ENCODE results near the gene CLDN25.

DNA sequence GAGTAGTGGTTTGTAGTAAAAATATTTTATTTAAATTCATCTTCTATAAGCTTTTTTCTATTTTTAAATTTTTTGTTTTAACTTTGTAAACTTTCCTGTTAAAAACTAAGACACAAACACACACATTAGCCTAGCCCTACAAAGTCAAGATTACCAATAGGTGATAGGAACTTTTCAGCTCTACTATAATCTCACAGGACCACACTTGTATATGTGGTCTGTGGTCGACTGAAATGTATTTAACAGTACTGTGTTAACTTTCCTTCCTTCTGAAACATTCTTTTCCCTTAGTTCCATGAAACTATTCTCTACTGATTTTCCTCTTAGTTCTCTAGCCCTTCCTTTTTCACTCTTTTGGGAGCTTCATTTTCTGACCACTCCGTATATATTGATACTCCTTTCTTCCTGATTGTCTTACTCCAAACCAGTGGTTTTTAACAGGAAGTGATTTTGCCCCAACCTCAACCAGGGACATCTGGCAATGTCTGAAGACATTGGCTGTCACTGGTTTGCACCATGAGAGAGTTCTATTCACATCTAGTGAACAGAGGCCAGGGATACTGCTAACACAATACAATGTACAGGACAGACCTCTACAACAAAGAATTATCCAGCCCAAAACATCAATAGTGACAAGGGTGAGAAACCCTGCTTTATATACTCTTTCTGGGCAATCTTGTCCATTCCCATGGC, 14.9 kb upstream of the CLDN25 start:
- TF ChIP-seq CTCF (IDR thresholded peaks at IDR 0.05; ENCODE audit: insufficient read depth, low read depth, low read length) (no peak), EZH2 (IDR thresholded peaks at IDR 0.05; ENCODE audit: insufficient read depth, low read length) (no peak)

All from astrocyte (in vitro differentiated cells and primary cell).